GM12865 (cell line): ENCODE data around the gene TCEAL6.
"Not testable (repeated sequence)": the region's sequence is repeated elsewhere in the genome, so short reads cannot be mapped to it uniquely, and the experiment has no call there.

Source experiments
- DNase-seq: peaks from one replicate; pipeline ENCODE4 v3.0.0; 2010; ENCODE audit warnings: low read depth
- H3K4me3 ChIP-seq: 2 replicates; pipeline ENCODE4 v1.5.1; 2011; ENCODE audit warnings: mild to moderate bottlenecking, low read depth, low read length, control low read depth
- TF ChIP-seq, protein P1 (sequence below): IDR thresholded peaks from 2 replicates; pipeline ENCODE4 v1.5.1; 2011; ENCODE audit warnings: low read length, control low read depth, low read depth, inconsistent platforms; ENCODE audit not compliant: insufficient read depth; ENCODE audit errors: missing control alignments

The TCEAL6 gene

DNA sequence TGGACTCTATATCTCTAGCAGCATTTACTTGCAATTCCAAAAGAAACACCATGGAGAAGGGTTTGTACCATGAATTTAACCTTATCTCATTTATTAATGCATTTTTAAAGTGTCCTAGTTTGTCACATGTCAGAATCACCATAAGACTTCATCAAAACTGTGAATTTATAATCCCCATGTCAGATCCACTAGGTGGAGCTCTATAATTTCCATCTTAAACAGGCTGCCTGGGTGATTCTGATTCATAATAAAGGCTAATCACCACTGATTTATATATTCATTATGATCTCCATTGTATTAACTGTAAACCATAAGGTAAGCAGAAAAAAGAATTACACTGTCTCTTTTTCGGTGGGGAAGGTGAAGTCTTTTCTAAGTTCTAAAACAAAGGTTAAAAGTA is 12.8 kb downstream of the TCEAL6 start:
- no peak for DNase-seq
- no peak overlapping the region for H3K4me3 ChIP-seq
- TF ChIP-seq, protein P1, sequence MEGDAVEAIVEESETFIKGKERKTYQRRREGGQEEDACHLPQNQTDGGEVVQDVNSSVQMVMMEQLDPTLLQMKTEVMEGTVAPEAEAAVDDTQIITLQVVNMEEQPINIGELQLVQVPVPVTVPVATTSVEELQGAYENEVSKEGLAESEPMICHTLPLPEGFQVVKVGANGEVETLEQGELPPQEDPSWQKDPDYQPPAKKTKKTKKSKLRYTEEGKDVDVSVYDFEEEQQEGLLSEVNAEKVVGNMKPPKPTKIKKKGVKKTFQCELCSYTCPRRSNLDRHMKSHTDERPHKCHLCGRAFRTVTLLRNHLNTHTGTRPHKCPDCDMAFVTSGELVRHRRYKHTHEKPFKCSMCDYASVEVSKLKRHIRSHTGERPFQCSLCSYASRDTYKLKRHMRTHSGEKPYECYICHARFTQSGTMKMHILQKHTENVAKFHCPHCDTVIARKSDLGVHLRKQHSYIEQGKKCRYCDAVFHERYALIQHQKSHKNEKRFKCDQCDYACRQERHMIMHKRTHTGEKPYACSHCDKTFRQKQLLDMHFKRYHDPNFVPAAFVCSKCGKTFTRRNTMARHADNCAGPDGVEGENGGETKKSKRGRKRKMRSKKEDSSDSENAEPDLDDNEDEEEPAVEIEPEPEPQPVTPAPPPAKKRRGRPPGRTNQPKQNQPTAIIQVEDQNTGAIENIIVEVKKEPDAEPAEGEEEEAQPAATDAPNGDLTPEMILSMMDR, result peak; percentile 4

DNA sequence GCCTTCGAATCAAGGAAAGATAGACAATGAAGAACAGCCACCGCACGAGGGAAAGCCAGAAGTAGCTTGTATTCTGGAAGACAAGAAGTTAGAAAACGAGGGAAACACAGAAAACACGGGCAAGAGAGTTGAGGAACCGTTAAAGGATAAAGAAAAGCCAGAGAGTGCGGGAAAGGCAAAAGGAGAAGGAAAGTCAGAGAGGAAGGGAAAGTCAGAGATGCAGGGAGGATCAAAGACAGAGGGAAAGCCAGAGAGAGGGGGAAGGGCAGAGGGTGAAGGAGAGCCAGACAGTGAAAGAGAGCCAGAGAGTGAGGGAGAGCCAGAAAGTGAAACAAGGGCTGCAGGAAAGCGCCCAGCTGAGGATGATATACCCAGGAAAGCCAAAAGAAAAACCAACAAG is 15.4 kb downstream of the TCEAL6 start:
- H3K4me3 ChIP-seq, result no peak overlapping the region
- TF ChIP-seq, protein P1, result no peak
- DNase-seq, result no peak

DNA sequence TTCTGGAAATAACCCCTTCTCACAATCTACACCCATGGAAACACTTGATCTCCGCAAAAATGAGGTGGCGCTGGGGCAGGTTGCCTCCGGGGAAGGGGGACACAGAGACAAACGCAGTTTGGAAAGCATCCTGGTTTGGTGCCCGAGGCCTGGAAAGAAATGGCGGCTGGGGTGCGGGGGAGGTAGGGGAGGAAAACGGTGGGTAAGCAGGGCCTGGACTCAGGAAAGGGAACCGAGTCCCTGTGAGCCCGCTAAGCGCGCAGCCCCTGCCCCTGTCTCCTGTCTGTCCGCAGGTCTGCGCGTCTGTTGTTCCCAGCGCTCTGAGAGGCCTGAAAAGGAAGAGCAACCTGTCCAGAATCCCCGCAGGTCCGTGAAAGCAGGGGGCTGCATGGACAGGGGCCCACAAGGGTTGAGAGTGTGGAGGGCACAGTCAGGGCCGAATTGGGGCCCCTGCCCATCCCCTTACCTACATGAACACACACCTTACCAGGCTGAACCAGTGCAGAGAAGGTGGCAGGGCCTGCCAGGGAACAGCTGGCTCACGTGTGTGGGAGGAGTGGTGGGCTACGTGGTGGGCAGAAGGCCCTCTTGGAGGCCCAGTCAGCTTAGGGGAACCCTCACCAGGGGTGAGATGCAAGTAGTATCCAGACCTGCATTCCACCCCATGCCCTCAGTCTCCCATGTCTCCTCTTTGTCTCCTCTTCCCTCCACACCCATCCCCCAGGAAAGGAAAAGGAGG is 16.0 kb downstream of the TCEAL6 start:
- DNase-seq, H3K4me3 ChIP-seq: not testable (repeated sequence)

DNA sequence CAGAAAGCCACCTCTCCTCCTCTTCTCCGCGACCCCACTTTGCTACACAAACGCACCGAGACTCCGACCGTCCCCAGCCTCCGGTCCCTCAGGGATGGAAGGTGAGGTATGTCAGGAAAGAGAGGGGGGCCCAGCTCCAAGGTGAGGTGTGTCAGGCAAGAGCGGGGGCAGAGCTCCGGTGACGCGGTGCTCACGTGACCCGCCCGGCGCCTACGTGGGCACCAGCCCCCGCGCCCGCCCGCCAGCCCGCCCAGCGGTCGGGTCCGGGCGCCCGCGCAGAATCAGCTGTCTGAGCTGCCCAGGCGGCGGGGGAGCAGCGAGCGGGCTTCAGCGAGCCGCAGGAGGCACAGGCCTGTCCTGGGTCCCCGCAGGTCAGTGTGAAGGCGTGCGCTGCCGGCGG is 16.8 kb downstream of the TCEAL6 start, which contains the start of gene TCEAL2:
Gene TCEAL2, plus strand, starts transcription at position 244 of the 400 bp plus-strand sequence. CDS start 1,152 bp downstream, outside the sequence.
- not testable (repeated sequence) for H3K4me3 ChIP-seq, DNase-seq

DNA sequence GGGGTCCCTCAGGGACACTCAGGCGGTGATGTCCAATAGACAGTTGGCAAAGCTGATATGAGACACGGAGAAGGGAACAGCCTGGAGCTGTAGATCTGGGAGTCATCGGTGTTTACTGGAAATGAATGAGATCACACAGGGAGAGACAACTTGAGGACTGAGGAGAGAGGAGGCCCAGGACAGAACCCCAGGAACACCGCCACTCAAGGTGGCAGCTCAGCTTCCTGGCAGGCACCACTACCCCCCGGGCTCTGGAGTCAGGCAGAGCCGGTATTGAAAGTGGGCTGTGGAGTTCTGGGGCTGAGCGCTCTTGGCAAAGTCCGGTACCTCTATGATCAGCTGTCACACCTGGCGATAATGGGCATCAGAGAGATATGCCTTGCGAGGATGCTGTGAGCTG is 17.3 kb downstream of the TCEAL6 start:
- not testable (repeated sequence) for H3K4me3 ChIP-seq, DNase-seq

DNA sequence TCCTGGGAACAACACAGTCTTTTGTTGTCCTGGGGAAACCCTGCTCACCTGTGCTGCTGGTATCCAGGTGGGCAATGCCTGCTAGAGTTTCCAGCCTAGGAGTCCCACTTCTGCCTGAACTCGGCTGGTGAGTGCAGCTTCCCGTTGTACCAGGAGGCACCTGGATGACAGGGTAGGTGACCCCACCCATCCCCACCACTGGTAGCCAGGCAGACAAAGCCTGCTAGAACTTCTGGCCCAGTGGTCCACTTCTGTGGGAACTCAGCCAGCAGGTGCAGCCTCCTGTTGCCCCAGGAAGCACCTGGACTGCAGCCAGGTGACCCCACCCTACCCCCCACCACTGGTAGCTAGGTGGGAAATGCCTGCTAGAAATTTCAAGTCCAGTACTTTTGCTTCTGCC is 26.5 kb downstream of the TCEAL6 start:
- H3K4me3 ChIP-seq, result no peak overlapping the region
- TF ChIP-seq, protein P1, result no peak
- DNase-seq, result no peak

DNA sequence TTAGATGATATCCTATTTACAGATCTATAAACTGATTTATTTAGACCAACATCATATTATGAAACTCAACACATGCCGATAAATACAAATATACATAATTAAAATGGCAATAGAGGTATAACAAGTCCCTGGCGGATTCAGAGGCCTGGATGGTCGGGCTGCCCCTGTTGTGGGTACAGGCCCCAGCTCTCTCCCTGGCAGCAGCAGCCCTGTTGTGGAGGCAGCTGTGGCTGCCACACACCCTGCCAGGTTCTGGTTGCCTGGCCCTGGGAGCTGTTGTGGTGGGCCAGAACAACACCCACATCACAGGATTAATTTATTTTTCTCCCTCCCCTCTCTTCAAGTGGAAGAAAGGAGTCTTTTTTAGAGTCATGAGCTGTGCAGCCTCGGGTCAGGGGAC is 28.9 kb downstream of the TCEAL6 start:
- no peak overlapping the region for H3K4me3 ChIP-seq
- TF ChIP-seq, protein P1, result no peak
- no peak for DNase-seq
